ENCODE results near the gene CHADL. TPM values are rescaled to one million over a fixed set of nuclear protein-coding genes. Genes with fewer than 3 reads are reported as not detected.
A peak's percentile ranks its signal among the peaks of the same experiment; 100 is the strongest.

Gene CHADL
- total and polyA plus RNA-seq, 9 of the 15 experiments (the other 6 are each of a cell fraction or from before 2014, with no cell fraction given): not detected

GRCh38 chr22:41285441-41285819 lies 44.7 kb upstream of the CHADL start (continued):
- peak; percentile 84 for TF ChIP-seq JUND (IDR thresholded peaks at IDR 0.05; ENCODE audit: borderline replicate concordance, low read depth, low read length)
- TF ChIP-seq JUND (tag; IDR thresholded peaks at IDR 0.05; ENCODE audit: borderline replicate concordance, low read depth, low read length): peak; percentile 63; the same call in 1 of the 3 replicates
- TF ChIP-seq SRSF1 (IDR thresholded peaks at IDR 0.05; ENCODE audit: low read depth, low read length): no peak
- TF ChIP-seq ZNF184 (CRISPR knock-in tag; IDR thresholded peaks at IDR 0.05): no peak
- TF ChIP-seq, protein P1, sequence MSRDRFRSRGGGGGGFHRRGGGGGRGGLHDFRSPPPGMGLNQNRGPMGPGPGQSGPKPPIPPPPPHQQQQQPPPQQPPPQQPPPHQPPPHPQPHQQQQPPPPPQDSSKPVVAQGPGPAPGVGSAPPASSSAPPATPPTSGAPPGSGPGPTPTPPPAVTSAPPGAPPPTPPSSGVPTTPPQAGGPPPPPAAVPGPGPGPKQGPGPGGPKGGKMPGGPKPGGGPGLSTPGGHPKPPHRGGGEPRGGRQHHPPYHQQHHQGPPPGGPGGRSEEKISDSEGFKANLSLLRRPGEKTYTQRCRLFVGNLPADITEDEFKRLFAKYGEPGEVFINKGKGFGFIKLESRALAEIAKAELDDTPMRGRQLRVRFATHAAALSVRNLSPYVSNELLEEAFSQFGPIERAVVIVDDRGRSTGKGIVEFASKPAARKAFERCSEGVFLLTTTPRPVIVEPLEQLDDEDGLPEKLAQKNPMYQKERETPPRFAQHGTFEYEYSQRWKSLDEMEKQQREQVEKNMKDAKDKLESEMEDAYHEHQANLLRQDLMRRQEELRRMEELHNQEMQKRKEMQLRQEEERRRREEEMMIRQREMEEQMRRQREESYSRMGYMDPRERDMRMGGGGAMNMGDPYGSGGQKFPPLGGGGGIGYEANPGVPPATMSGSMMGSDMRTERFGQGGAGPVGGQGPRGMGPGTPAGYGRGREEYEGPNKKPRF (IDR thresholded peaks at IDR 0.05; ENCODE audit: low read depth, low read length): no peak
- no peak for TF ChIP-seq RHOXF2B (CRISPR knock-in tag; conservative IDR thresholded peaks at IDR 0.05)
- no peak for TF ChIP-seq PRPF4 (IDR thresholded peaks at IDR 0.05; ENCODE audit: insufficient read depth, low read depth, low read length, poor library complexity, severe bottlenecking)
- no peak for TF ChIP-seq ELF4 (CRISPR knock-in tag; IDR thresholded peaks at IDR 0.05)
- TF ChIP-seq TEAD1 (CRISPR knock-in tag; IDR thresholded peaks at IDR 0.05): no peak
- TF ChIP-seq FOXK1 (CRISPR knock-in tag; IDR thresholded peaks at IDR 0.05; ENCODE audit: borderline replicate concordance): no peak
- no peak for TF ChIP-seq BHLHE40 (IDR thresholded peaks at IDR 0.05; ENCODE audit: low read length)
- TF ChIP-seq, protein P2, sequence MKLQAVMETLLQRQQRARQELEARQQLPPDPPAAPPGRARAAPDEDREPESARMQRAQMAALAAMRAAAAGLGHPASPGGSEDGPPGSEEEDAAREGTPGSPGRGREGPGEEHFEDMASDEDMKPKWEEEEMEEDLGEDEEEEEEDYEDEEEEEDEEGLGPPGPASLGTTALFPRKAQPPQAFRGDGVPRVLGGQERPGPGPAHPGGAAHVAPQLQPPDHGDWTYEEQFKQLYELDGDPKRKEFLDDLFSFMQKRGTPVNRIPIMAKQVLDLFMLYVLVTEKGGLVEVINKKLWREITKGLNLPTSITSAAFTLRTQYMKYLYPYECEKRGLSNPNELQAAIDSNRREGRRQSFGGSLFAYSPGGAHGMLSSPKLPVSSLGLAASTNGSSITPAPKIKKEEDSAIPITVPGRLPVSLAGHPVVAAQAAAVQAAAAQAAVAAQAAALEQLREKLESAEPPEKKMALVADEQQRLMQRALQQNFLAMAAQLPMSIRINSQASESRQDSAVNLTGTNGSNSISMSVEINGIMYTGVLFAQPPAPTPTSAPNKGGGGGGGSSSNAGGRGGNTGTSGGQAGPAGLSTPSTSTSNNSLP (IDR thresholded peaks at IDR 0.05; ENCODE audit: borderline replicate concordance, low read depth, low read length): no peak
- no peak for TF ChIP-seq MTA2 (IDR thresholded peaks at IDR 0.05; ENCODE audit: low read depth)
- TF ChIP-seq NRF1 (conservative IDR thresholded peaks at IDR 0.05 in 1 of 2, IDR thresholded peaks at IDR 0.05 in 1 of 2): peak; percentile 58 to 60; a peak in 3 of 4 replicates
- no peak for TF ChIP-seq RREB1 (CRISPR knock-in tag; IDR thresholded peaks at IDR 0.05)
- peak; percentile 81 for TF ChIP-seq EGR1 (conservative IDR thresholded peaks at IDR 0.05)
- TF ChIP-seq CCNT2 (IDR thresholded peaks at IDR 0.05; ENCODE audit: borderline replicate concordance, extremely low read depth, insufficient read length, low read depth, low read length): peak; percentile 44
- TF ChIP-seq CREB1 (IDR thresholded peaks at IDR 0.05): peak; percentile 85
- peak; percentile 50; the same call in 1 of the 2 replicates for TF ChIP-seq CREB1 (CRISPR knock-in tag; IDR thresholded peaks at IDR 0.05)
- no peak for TF ChIP-seq ZNF217 (CRISPR knock-in tag; IDR thresholded peaks at IDR 0.05)
- TF ChIP-seq RFX7 (CRISPR knock-in tag; IDR thresholded peaks at IDR 0.05): no peak
